A673 (cell line): Measurements from ENCODE around the gene STRBP. TPM values are rescaled to one million over a fixed set of nuclear protein-coding genes. Genes with fewer than 3 reads are reported as not detected.

Source experiments
- BruUV-seq: library from RNA; stranded (reverse); fragments of 400-500 nt; replicated peaks from 2 replicates; lab custom pipeline; 2021; lab: Mats Ljungman, UMichigan
- CTCF ChIA-PET: fragments of 300-600 bp; sonication (Branson Sonifier 250); formaldehyde crosslinking; loops from one replicate; lab custom pipeline; 2022; ENCODE audit warnings: antibody characterized with exemption; lab: Charles Lee
- POLR2A ChIA-PET: fragments of 300-600 bp; sonication (Branson Sonifier 250); formaldehyde crosslinking; loops from one replicate; lab custom pipeline; 2022; ENCODE audit warnings: antibody characterized with exemption; ENCODE audit not compliant: low non-redundant PET; lab: Charles Lee
- DNase-seq: peaks from one replicate; pipeline ENCODE4 v3.0.0-alpha.2; 2015; ENCODE audit warnings: low spot score
- H3K27ac ChIP-seq: fragments of 200-600 bp; sonication (generic); 2 replicates; pipeline ENCODE4 v1.5.1; 2016; ENCODE audit warnings: mixed run types, low read depth, mild to moderate bottlenecking, mixed read lengths, antibody characterized with exemption, low read length; ENCODE audit not compliant: poor library complexity, severe bottlenecking
- H3K27me3 ChIP-seq: fragments of 200-600 bp; sonication (generic); replicated peaks from 2 replicates; pipeline ENCODE4 v1.6.1; 2017; ENCODE audit warnings: mixed run types, low read depth, mild to moderate bottlenecking, mixed read lengths, antibody characterized with exemption, low read length; ENCODE audit not compliant: insufficient read depth, poor library complexity
- H3K36me3 ChIP-seq: fragments of 200-600 bp; sonication (generic); 2 replicates; pipeline ENCODE4 v1.6.1; 2016; ENCODE audit warnings: mixed run types, mild to moderate bottlenecking, mixed read lengths, antibody characterized with exemption, low read length; ENCODE audit not compliant: insufficient read depth, poor library complexity, severe bottlenecking
- H3K4me1 ChIP-seq: fragments of 200-600 bp; sonication (generic); 2 replicates; pipeline ENCODE4 v1.6.1; 2017; ENCODE audit warnings: mixed run types, mild to moderate bottlenecking, mixed read lengths, antibody characterized with exemption, low read length; ENCODE audit not compliant: insufficient read depth, poor library complexity, severe bottlenecking
- H3K4me3 ChIP-seq: fragments of 200-600 bp; sonication (generic); 2 replicates; pipeline ENCODE4 v1.5.1; 2016; ENCODE audit warnings: low read depth, mixed run types, mild to moderate bottlenecking, mixed read lengths, low read length; ENCODE audit not compliant: poor library complexity, severe bottlenecking
- H3K9me3 ChIP-seq: fragments of 200-600 bp; sonication (generic); 2 replicates; pipeline ENCODE4 v1.6.1; 2016; ENCODE audit warnings: mixed run types, low read depth, mild to moderate bottlenecking, mixed read lengths, antibody characterized with exemption, low read length; ENCODE audit not compliant: poor library complexity, severe bottlenecking
- EZH2 ChIP-seq: fragments of 200-600 bp; sonication (generic); IDR thresholded peaks from 2 replicates; pipeline ENCODE4 v1.6.1; 2017; ENCODE audit warnings: borderline replicate concordance, low read depth, mild to moderate bottlenecking, mixed read lengths, antibody characterized with exemption, low read length; ENCODE audit not compliant: poor library complexity, severe bottlenecking
- intact Hi-C: fragments of 100-400 bp; cut with micrococcal nuclease; formaldehyde crosslinking; loops from one replicate; pipeline ENCODE4 v1.10.0; 2022; ENCODE audit not compliant: unreplicated experiment
- total RNA-seq: library from RNA; stranded (reverse); gene quantifications from 2 replicates; pipeline ENCODE4 v1.2.3, GENCODE V29; 2021
- TF ChIP-seq, protein P1 (sequence below): fragments of 300-800, 200-600 bp; sonication (generic); conservative IDR thresholded peaks from 2 replicates; pipeline ENCODE4 v1.5.1; 2017; ENCODE audit warnings: low read depth, mild to moderate bottlenecking, antibody characterized with exemption, low read length, moderate library complexity, mixed read lengths

STRBP gene
- total RNA-seq, 1 experiment from 2014 or later = 79.4 TPM

DNA sequence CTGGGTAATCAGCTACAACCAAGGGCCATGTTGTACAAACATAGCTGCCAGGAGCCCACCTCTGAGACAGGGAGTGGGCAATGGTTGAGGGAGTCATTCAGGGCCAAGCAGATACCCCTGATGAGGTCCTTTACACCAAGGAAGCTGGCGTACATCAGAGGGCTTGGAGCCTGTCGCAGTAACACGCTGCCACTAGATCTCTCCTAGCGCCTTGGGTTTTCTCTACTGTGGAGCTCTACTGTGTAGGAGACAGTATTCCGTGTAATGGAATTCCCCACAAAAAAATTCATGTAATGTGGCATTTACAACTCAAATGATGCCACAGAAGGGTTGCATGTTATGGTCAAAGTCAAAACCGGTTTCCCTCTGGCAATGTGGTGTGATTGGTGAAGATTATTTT, 46.2 kb upstream of the STRBP start:
- Histone ChIP-seq H3K27ac (peak overlapping the region; percentile 93), H3K4me3 (no peak overlapping the region), H3K9me3 (no peaks in the 10 kb centered on the region), H3K4me1 (peaks cover 57% of the 10 kb centered on the region), H3K27me3 (no peaks in the 10 kb centered on the region), H3K36me3 (no peaks in the 10 kb centered on the region)
- no peak for TF ChIP-seq EZH2
- intact Hi-C loops = no loop called here
- POLR2A ChIA-PET = no interaction called here
- CTCF ChIA-PET = interaction anchor here (0.5 kb wide), 1 partner anchor 8 kb away, joined by 3 read pairs; no protein-coding TSS in a partner anchor
- no TSS peak for BruUV-seq
- no peak for DNase-seq

DNA sequence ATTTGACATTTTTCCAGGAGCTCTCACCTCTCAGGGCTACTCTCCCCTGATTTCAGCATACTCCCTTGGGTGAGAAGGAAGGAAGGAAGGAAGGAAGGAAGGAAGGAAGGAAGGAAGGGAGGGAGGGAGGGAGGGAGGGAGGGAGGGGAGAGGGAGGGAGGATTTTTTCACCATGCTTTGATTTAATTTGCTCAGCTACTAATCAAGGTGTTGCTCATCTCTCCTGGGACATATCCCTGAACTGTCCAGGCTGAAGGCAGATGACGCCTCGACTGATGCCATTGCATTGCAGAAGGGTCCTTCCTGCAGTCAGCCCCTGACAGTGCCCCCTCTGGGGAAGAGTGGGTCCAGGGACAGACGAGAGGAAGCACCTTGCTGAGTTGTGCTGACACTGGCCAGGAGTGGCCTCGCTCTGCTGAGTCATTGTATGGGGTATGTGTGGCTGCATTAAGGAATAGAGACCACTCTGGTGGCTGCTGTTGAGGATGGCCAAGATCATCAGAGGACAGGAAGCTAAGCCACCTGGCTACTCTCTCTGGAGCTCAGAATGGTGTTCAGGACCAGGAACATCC, 44.0 kb upstream of the STRBP start:
- intact Hi-C loops = no loop called here
- Histone ChIP-seq H3K9me3 (no peaks in the 10 kb centered on the region), H3K4me1 (peaks cover 53% of the 10 kb centered on the region), H3K36me3 (no peaks in the 10 kb centered on the region), H3K27ac (peak overlapping the region; percentile 98), H3K4me3 (no peak overlapping the region), H3K27me3 (no peaks in the 10 kb centered on the region)
- POLR2A ChIA-PET = interaction anchor here (0.6 kb wide), 2 partner anchors 13 to 25 kb away, joined by 3 to 6 read pairs; no protein-coding TSS in a partner anchor
- TF ChIP-seq, protein P1, sequence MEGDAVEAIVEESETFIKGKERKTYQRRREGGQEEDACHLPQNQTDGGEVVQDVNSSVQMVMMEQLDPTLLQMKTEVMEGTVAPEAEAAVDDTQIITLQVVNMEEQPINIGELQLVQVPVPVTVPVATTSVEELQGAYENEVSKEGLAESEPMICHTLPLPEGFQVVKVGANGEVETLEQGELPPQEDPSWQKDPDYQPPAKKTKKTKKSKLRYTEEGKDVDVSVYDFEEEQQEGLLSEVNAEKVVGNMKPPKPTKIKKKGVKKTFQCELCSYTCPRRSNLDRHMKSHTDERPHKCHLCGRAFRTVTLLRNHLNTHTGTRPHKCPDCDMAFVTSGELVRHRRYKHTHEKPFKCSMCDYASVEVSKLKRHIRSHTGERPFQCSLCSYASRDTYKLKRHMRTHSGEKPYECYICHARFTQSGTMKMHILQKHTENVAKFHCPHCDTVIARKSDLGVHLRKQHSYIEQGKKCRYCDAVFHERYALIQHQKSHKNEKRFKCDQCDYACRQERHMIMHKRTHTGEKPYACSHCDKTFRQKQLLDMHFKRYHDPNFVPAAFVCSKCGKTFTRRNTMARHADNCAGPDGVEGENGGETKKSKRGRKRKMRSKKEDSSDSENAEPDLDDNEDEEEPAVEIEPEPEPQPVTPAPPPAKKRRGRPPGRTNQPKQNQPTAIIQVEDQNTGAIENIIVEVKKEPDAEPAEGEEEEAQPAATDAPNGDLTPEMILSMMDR = peak; percentile 34
- no peak for TF ChIP-seq EZH2
- BruUV-seq = no TSS peak
- CTCF ChIA-PET = interaction anchor here (1.0 kb wide), 1 partner anchor 38 kb away, joined by 5 read pairs; no protein-coding TSS in a partner anchor
- peak; percentile 92 for DNase-seq

DNA sequence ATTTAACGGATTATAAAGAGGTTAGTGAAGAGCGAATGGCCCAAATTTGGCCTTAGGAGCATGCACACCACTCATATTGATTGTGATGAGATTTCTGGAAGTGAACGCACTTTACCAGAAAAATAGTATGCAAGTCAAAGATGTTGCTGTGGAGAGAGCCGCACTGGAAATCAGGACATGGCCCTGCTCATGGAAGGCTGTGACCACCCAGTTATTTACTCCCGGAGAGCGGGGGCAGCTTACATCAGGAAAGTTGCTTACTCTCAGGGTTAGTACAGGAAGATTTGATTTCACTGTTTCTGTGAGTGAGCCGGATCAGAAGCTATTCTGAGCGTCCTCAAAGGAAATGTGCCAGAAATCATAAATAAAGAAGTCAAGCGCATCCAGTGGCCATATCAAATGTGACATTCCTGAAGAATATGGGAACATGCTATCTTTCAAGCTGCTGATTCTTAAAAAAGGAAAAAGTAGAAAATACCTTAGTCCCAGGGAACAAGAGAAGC, 42.9 kb upstream of the STRBP start:
- BruUV-seq = no TSS peak
- Histone ChIP-seq H3K27me3 (no peaks in the 10 kb centered on the region), H3K4me3 (peak overlapping the region; percentile 12), H3K9me3 (no peaks in the 10 kb centered on the region), H3K27ac (peak overlapping the region; percentile 98), H3K4me1 (peaks cover 60% of the 10 kb centered on the region), H3K36me3 (no peaks in the 10 kb centered on the region)
- no peak for TF ChIP-seq EZH2
- TF ChIP-seq, protein P1 = no peak
- DNase-seq = peak; percentile 86
- intact Hi-C loops = no loop called here
- CTCF ChIA-PET = no interaction called here
- POLR2A ChIA-PET = no interaction called here
